Spinal cord (tissue), 10 donors: Measurements from ENCODE around the gene MTREX. TPM values are rescaled to one million over a fixed set of nuclear protein-coding genes. Genes with fewer than 3 reads are reported as not detected.

Source experiments
- DNase-seq, 6 donors: peaks; one replicate each; pipeline versions ENCODE4 v3.0.0 to v3.0.0-alpha.2; 2013 to 2015; ENCODE audit warnings: low spot score in 6 of 6, low read depth in 4 of 6
- H3K27ac ChIP-seq: one replicate; pipeline ENCODE4 v1.5.1; 2013; ENCODE audit warnings: low read depth, low read length, control low read depth
- H3K27me3 ChIP-seq: one replicate; pipeline ENCODE4 v1.6.1; 2013; ENCODE audit warnings: low read length; ENCODE audit not compliant: control insufficient read depth, insufficient read depth
- H3K36me3 ChIP-seq: one replicate; pipeline ENCODE4 v1.6.1; 2013; ENCODE audit warnings: low read length; ENCODE audit not compliant: control insufficient read depth, insufficient read depth
- H3K4me1 ChIP-seq: one replicate; pipeline ENCODE4 v1.6.1; 2013; ENCODE audit warnings: low read length; ENCODE audit not compliant: control insufficient read depth, insufficient read depth
- H3K4me3 ChIP-seq: one replicate; pipeline ENCODE4 v1.5.1; 2013; ENCODE audit warnings: low read depth, low read length, control low read depth
- H3K9me3 ChIP-seq: one replicate; pipeline ENCODE4 v1.6.1; 2013; ENCODE audit warnings: low read length; ENCODE audit not compliant: control insufficient read depth, insufficient read depth
- WGBS: methylation state at CpG from one replicate; pipeline ENCODE4 v1.1.5; 2013; ENCODE audit warnings: missing lambda C conversion rate; ENCODE audit not compliant: insufficient coverage; 5-methylcytosine and 5-hydroxymethylcytosine counted together
- polyA plus RNA-seq, 2 donors: library from polyadenylated mRNA; unstranded; fragments of 120-200 nt; gene quantifications; one replicate each; pipeline ENCODE4 v1.2.1, GENCODE V29; 2013; ENCODE audit not compliant: insufficient read length in 2 of 2
- total RNA-seq, 2 donors: library from RNA; depleted of rRNA in 1 of 2; stranded (reverse); fragments of 120-200 nt in 1 of 2; fragments of >200 nt in 1 of 2; gene quantifications; one replicate each; pipeline versions ENCODE4 v1.2.3 to v1.2.4, GENCODE V29; 2013 to 2014
- donor health status: healthy.

MTREX gene
- total and polyA plus RNA-seq, 4 donors, result 58.9 to 92.6 (median 71.3) TPM

- DNase-seq, result no peak
- Histone ChIP-seq H3K27ac (no peak overlapping the region), H3K36me3 (peaks cover 17% of the 10 kb centered on the region), H3K27me3 (no peaks in the 10 kb centered on the region), H3K9me3 (no peaks in the 10 kb centered on the region), H3K4me3 (no peak overlapping the region), H3K4me1 (peaks cover 9% of the 10 kb centered on the region)
- 93% methylated on average over 9 of the region's 9 CpGs for WGBS
Measured at GRCh38 chr5:55429613-55430253, 121.9 kb downstream of the MTREX start.

GRCh38 chr5:55432549-55432948 lies 124.8 kb downstream of the MTREX start:
- no peak for DNase-seq
- 100% methylated on average over 1 of the region's 4 CpGs for WGBS
- Histone ChIP-seq H3K4me3 (no peak overlapping the region), H3K4me1 (peaks cover 9% of the 10 kb centered on the region), H3K27ac (no peak overlapping the region), H3K9me3 (no peaks in the 10 kb centered on the region), H3K27me3 (no peaks in the 10 kb centered on the region), H3K36me3 (peaks cover 15% of the 10 kb centered on the region)

- DNase-seq, result no peak
- Histone ChIP-seq H3K4me1 (peaks cover 22% of the 10 kb centered on the region), H3K36me3 (no peaks in the 10 kb centered on the region), H3K4me3 (no peak overlapping the region), H3K9me3 (no peaks in the 10 kb centered on the region), H3K27me3 (no peaks in the 10 kb centered on the region), H3K27ac (peak overlapping the region; percentile 81)
- WGBS, result no CpG with 5 or more reads among the region's 1 CpG
Measured at GRCh38 chr5:55437452-55437851, 129.7 kb downstream of the MTREX start.

DNA sequence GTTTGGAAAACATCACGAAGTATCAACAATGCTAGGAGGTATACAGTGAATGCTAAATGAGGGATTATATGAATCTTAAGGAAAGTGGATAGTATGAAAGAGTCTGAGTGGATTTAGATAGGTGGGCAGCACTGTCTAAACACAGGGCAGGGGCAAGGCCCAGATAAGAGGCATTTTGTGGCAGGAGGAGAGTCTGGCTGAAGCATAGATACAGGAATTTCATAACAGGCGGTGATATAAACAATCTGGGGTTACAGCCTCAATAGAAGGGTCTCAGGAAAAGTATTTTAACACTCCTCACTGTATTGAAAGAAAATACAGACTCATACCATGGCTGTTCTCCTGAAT lies 130.0 kb downstream of the MTREX start:
- no peak for DNase-seq
- H3K36me3 ChIP-seq, result no peaks in the 10 kb centered on the region
- no peaks in the 10 kb centered on the region for H3K27me3 ChIP-seq
- 60% methylated on average over 1 of the region's 2 CpGs for WGBS
- peaks cover 22% of the 10 kb centered on the region for H3K4me1 ChIP-seq
- H3K9me3 ChIP-seq, result no peaks in the 10 kb centered on the region
- no peak overlapping the region for H3K4me3 ChIP-seq
- H3K27ac ChIP-seq, result peak overlapping the region; percentile 81

- Histone ChIP-seq H3K9me3 (no peaks in the 10 kb centered on the region), H3K27ac (peak overlapping the region; percentile 81), H3K36me3 (no peaks in the 10 kb centered on the region), H3K4me3 (no peak overlapping the region), H3K27me3 (no peaks in the 10 kb centered on the region), H3K4me1 (peaks cover 23% of the 10 kb centered on the region)
- peak; percentile 45 to 83 (median 62) for DNase-seq
- WGBS, result 11% methylated on average over 4 of the region's 4 CpGs
Measured at GRCh38 chr5:55438998-55439397, 131.2 kb downstream of the MTREX start.

GRCh38 chr5:55440188-55440646 lies 132.4 kb downstream of the MTREX start:
- no peaks in the 10 kb centered on the region for H3K36me3 ChIP-seq
- H3K27me3 ChIP-seq, result no peaks in the 10 kb centered on the region
- DNase-seq, result no peak
- WGBS, result 62% methylated on average over 3 of the region's 6 CpGs
- H3K9me3 ChIP-seq, result no peaks in the 10 kb centered on the region
- H3K27ac ChIP-seq, result peak overlapping the region; percentile 81
- H3K4me3 ChIP-seq, result no peak overlapping the region
- H3K4me1 ChIP-seq, result peaks cover 26% of the 10 kb centered on the region

GRCh38 chr5:55441107-55441771 lies 133.4 kb downstream of the MTREX start:
- WGBS, result 67% methylated on average over 1 of the region's 3 CpGs
- no peak overlapping the region for H3K4me3 ChIP-seq
- no peaks in the 10 kb centered on the region for H3K36me3 ChIP-seq
- H3K9me3 ChIP-seq, result no peaks in the 10 kb centered on the region
- no peaks in the 10 kb centered on the region for H3K27me3 ChIP-seq
- DNase-seq, result no peak
- peaks cover 26% of the 10 kb centered on the region for H3K4me1 ChIP-seq
- H3K27ac ChIP-seq, result no peak overlapping the region

DNA sequence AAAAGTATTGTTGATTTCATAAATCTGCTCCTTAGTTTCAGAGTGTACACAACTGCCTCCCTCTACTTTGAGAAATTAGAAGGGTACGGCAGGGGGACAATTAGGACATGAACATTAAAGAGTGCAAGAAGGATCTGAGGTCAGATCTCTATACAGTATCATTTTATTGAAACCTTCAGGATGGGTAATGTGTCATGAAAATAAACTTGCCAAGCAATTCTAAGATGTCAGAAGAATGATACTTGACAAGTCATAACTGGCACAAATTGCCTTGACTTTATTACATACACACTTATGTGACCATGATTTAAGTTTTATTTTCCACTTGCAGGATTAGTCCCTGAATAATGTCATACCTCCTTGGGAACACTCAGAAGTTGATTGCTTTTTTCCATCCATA lies 134.2 kb downstream of the MTREX start:
- DNase-seq, result no peak
- Histone ChIP-seq H3K9me3 (no peaks in the 10 kb centered on the region), H3K27me3 (no peaks in the 10 kb centered on the region), H3K4me1 (peaks cover 26% of the 10 kb centered on the region), H3K4me3 (no peak overlapping the region), H3K36me3 (no peaks in the 10 kb centered on the region), H3K27ac (no peak overlapping the region)
- no CpG with 5 or more reads among the region's 1 CpG for WGBS

- no peak for DNase-seq
- no CpG with 5 or more reads among the region's 3 CpGs for WGBS
Measured at GRCh38 chr5:55445791-55446190, 138.0 kb downstream of the MTREX start.

More at GRCh38 chr5:55445791-55446190, 138.0 kb downstream of the MTREX start:
- Histone ChIP-seq H3K9me3 (no peaks in the 10 kb centered on the region), H3K27me3 (no peaks in the 10 kb centered on the region), H3K4me3 (no peak overlapping the region), H3K36me3 (no peaks in the 10 kb centered on the region), H3K27ac (no peak overlapping the region), H3K4me1 (peaks cover 9% of the 10 kb centered on the region)
